GM04504 (cell line): ENCODE data around the gene TMEM130.
"Not testable (repeated sequence)": the region's sequence is repeated elsewhere in the genome, so short reads cannot be mapped to it uniquely, and the experiment has no call there.

Source experiments
- DNase-seq: peaks from one replicate; pipeline ENCODE4 v3.0.0-alpha.2; 2012; ENCODE audit warnings: low read depth

The TMEM130 gene

DNA sequence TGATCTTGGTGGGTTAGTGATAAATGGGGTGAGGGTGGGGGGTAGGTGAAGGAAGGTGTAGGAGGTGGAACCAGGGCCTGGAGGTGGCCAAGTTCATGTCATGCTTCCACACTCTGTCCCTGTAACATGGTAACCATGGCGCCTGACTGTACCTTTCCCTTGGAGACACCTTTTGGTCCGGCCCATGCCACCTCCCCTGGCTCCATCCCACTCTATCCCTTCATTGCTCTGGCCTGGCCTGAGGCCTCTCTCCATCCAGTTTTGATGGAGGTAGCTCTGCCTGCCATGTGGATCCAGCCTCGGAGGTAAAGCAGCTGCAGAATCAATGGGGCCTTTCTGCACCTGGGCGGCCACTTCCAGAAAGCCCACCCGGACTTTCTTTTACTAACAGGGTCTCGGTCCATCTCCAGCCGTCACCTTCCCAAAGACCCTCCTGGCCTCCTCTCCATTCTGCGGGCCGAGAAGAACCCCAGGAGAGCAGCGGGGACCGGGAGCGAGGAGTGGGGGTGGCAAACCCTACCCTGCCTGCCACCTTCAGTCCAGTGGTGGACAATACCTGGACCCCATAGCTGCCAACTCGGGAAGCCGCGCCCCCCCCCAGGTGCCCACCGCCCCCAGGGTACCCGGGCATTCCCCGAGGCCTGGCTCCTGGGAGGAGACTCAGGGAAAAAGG is 8.0 kb upstream of the TMEM130 start:
- DNase-seq, result no peak

DNA sequence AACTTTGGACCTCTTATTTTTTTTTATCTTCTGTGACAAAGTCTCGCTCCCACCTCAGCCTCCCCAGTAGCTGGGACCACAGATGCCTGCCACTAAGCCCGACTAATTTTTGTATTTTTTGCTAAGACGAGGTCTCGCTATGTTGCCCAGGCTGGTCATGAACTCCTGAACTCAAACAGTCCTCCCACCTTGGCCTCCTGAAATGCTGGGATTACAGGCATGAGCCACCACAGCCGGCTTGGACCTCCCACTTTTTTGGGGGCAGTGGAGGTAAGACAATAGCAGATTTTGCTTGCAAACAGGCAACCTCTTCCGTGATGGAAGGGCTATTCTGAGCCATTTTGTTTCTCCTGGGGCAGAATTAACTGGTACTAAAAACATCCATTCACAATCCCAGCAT is 7.3 kb upstream of the TMEM130 start:
- no peak for DNase-seq

DNA sequence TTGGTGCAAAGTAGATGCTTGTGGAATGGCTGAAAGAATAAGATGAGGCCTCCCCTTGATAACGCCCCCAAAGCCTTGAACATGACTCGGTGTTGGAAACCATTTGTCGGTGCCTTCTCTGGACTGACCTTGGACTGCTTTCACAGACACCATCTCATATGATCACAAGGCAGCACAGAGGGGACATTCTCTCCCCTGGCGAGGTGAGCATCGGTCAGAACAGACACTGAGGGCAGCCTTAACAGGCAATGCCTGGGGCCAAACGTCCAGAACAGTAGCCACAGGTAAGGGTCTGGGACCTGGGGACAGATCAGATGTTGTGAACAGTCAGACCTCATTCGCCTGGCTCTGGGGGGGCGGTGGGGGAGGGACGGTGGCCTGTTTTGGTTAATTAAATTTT is 5.7 kb upstream of the TMEM130 start:
- no peak for DNase-seq

- no peak for DNase-seq
These were observed 5.1 kb upstream of the TMEM130 start for GRCh38 chr7:98874942-98875341.

DNA sequence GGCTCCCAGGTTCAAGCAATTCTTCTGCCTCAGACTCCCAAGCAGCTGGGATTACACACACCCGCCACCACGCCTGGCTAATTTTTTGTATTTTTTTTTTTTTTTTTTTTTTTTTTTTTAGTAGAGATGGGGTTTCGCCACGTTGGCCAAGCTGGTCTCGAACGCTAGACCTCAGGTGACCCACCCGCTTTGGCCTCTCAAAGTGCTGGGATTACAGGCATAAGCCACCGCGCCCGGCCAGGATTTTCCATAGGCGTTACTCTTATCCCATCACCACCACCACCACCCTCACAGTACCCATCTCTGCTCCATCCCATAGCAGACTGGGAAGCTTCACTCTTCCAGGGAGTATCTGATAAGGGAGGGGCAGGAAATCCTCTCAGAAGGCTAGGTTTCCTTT is 3.8 kb upstream of the TMEM130 start:
- DNase-seq, result not testable (repeated sequence)

GRCh38 chr7:98872328-98872924 is 2.6 kb upstream of the TMEM130 start:
- no peak for DNase-seq

- DNase-seq, result no peak
These were observed 1.1 kb upstream of the TMEM130 start for GRCh38 chr7:98870807-98871491.

GRCh38 chr7:98870121-98870651 is 372 bp upstream of the TMEM130 start:
- no peak for DNase-seq

DNA sequence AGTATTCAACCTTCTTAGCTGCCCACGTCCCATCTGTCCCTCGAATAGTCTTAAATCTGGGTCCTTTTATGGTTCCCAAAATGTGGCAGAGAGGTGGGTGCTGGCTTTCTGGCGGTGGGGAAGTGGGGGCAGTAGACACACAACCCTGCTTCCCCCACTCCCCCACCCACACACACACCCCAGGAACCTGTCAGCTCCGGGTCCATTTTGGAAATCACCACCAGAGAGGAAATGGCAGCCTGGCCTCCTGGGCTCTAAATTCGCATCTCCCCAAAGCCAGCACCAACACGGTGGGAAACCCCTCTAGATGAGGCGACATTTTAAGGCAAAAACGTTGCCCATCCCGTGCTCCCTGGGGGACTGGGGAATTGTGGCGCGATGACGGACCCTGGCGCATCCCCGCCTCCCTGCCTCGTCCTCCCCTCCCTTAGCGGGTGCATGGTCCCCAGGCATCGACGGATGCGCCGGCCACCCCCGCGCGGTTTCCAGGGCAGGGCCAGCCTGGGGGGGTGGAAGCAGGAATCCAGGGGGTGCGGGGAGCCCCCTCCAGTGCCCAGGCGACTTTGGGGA is 702 bp downstream of the TMEM130 start:
- no peak for DNase-seq

DNA sequence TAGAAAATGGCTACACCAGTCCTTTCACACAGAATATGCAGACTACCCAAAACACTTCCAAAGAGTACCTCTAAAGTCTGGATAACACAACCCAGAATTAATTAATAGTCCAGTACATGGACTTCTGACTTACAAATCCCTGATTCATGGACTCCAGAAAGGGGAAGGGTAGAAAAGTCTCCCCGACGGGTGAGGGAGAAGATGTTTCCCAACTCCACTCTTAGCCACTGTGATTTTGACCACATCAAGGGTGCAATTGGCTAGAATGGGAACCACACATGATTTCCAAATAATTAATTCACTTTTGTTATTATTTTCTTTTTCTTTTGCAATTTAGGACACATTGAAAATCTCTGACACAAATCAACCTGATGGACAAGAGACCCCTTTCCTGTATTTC is 1.4 kb downstream of the TMEM130 start:
- DNase-seq, result no peak

GRCh38 chr7:98866765-98867164 is 3.0 kb downstream of the TMEM130 start:
- DNase-seq, result no peak

GRCh38 chr7:98866351-98866750 is 3.5 kb downstream of the TMEM130 start:
- no peak for DNase-seq

GRCh38 chr7:98864731-98865453 is 4.9 kb downstream of the TMEM130 start:
- DNase-seq, result no peak

GRCh38 chr7:98863601-98864000 is 6.2 kb downstream of the TMEM130 start:
- DNase-seq, result no peak

GRCh38 chr7:98862716-98863420 is 6.9 kb downstream of the TMEM130 start:
- no peak for DNase-seq

DNA sequence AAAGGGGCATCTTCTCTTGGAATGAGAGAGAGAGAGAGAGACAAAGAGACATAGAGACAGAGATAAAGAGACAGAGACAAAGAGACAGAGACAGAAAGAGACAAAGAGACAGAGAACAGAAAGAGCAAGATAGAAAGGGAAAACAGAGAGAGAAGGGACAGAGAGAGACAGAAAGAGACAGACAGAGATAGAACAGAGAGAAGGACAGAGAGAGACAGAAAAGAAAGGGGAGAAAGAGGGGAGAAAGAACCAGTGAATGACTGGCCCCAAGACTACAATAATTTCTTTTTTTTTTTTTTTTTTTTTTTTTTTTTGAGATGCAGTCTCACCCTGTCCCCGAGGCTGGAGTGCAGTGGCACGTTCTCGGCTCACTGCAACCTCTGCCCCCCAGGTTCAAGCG is 7.6 kb downstream of the TMEM130 start:
- no peak for DNase-seq

DNA sequence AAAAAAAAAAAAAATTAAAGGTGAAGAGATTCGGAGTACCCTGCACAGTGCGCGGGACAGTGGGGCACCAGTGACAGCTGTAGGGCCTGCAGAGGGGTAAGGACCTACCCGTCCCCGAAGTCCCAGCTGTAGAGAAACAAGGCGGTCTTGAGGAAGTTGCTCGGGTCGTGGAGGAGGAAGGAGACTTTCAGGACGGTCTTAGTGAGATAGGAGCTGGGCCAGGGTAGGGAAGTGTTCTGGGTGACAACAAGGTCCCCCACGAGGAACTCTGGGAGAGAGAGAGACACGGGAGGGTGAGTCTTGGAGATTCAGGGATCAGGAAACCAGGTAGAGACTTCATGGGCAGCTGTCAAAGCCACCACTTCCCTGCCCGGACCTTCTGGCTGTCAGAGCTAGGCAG is 9.7 kb downstream of the TMEM130 start:
- no peak for DNase-seq

DNA sequence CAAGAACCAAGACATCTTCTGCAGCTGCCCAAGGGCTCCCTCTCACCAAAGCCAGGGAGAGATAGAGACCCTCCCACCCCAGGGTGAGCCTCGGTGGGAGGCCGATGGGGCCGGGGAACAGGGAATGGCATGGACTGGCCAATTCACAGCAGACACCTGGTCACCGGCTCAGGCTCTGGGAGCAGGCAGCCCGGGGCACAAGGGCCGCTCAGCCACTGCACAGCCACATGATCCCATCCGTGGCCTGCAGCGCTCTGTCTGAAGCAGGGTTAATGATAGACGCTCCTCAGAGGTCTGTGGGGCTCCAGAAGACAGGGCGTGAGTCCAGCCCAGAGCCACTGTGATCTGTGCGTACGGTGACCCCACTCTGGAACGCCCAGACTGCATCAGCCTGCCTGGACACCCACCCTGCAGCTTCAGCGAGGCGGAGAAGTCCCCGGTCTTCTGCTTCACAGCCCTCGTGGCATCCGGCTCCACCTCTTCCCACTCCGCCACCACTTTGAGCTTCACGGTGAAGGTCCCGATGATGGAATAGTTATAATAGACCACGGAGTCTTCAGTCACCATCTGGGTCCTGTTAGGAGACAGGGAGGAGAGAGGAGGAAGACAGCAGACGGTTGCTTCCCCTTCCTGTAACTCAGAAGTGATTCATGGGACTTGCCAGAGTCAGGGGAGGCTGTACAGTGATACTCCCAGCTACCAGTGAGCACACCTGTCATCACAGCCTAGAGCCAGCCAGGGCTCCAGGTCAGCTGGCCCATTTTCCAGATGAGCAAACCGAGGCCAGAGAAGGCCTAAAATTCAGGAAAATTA is 14.0 kb downstream of the TMEM130 start:
- no peak for DNase-seq

GRCh38 chr7:98852826-98853225 is 17.0 kb downstream of the TMEM130 start:
- no peak for DNase-seq

DNA sequence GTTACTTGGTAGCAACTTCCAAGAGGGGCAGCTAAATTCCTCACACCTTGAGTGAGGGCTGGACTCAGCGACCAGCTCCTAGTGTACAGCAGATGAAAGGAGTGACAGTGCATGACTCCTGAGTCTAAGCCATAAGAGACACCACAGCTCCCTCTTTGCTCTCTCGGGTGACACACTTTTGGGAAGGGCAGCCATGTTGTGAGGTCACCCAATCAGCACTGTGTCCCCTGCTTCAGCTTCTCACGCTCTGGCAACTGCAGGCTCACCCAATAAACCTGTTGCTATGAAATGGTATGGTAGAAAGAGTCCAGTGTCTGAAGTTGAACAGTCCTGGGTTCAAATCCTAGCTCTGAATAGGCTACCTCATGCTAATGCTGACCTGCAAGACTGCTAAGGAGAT is 20.9 kb downstream of the TMEM130 start:
- no peak for DNase-seq

- not testable (repeated sequence) for DNase-seq
These were observed 27.3 kb downstream of the TMEM130 start for GRCh38 chr7:98842552-98842951.
